Glutamatergic neuron (in vitro differentiated cells): ENCODE data around the gene MALRD1. TPM values are rescaled to one million over a fixed set of nuclear protein-coding genes. Genes with fewer than 3 reads are reported as not detected.

Source experiments
- DNase-seq: peaks from one replicate; pipeline ENCODE4 v3.0.0; 2022
- H3K27ac Mint-ChIP-seq: one replicate; pipeline ENCODE4 v1.8.0; 2020; ENCODE audit warnings: mild to moderate bottlenecking, mixed read lengths, inconsistent platforms; ENCODE audit not compliant: unreplicated experiment
- H3K27me3 Mint-ChIP-seq: one replicate; pipeline ENCODE4 v1.8.0; 2020; ENCODE audit warnings: mild to moderate bottlenecking, moderate library complexity, mixed read lengths, inconsistent platforms; ENCODE audit not compliant: unreplicated experiment
- H3K36me3 Mint-ChIP-seq: one replicate; pipeline ENCODE4 v1.8.0; 2020; ENCODE audit warnings: mild to moderate bottlenecking, mixed read lengths, inconsistent platforms; ENCODE audit not compliant: unreplicated experiment
- H3K4me1 Mint-ChIP-seq: one replicate; pipeline ENCODE4 v1.8.0; 2020; ENCODE audit warnings: mild to moderate bottlenecking, low read depth, mixed read lengths, inconsistent platforms; ENCODE audit not compliant: unreplicated experiment
- H3K4me3 Mint-ChIP-seq: one replicate; pipeline ENCODE4 v1.8.0; 2020; ENCODE audit warnings: mild to moderate bottlenecking, mixed read lengths, inconsistent platforms; ENCODE audit not compliant: unreplicated experiment
- H3K9me3 Mint-ChIP-seq: one replicate; pipeline ENCODE4 v1.8.0; 2020; ENCODE audit warnings: mild to moderate bottlenecking, moderate library complexity, mixed read lengths, inconsistent platforms; ENCODE audit not compliant: unreplicated experiment
- total RNA-seq: library from RNA; stranded (reverse); fragmentation: NEBNext Ultra II Directional; extraction: Animal tissue kit (Norgen Biotek cat#: 25700); gene quantifications from one replicate; pipeline ENCODE4 v1.2.1, GENCODE V29; 2021; ENCODE audit not compliant: unreplicated experiment
- TF ChIP-seq, protein P1 (sequence below): fragments of 200-600 bp; sonication (generic); IDR thresholded peaks from one replicate; pipeline ENCODE4 v1.5.0; 2021; ENCODE audit not compliant: partially characterized antibody, unreplicated experiment

Gene MALRD1
- total RNA-seq, 1 donor from 2014 or later, result 0.27 TPM

DNA sequence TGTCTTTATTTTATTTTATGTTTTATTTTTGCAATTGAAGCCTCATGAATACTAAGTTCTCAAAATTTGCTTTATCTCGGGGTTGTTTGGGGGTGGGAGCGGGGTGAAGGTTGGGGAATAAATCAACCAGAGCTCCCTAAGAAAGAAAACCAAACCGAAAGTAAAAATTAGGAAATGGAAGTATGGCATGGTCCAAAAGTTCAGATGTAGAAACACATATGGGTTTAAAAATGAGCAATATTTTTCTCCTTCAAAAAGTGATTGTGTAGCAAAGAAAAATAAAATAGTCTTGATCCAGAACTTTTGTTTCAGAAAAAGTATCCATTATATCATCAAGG is 590.3 kb downstream of the MALRD1 start:
- H3K4me3 Mint-ChIP-seq, result no peak overlapping the region
- H3K27me3 Mint-ChIP-seq, result no peaks in the 10 kb centered on the region
- no peak overlapping the region for H3K27ac Mint-ChIP-seq
- no peaks in the 10 kb centered on the region for H3K4me1 Mint-ChIP-seq
- no peaks in the 10 kb centered on the region for H3K9me3 Mint-ChIP-seq
- H3K36me3 Mint-ChIP-seq, result no peaks in the 10 kb centered on the region
- TF ChIP-seq, protein P1, sequence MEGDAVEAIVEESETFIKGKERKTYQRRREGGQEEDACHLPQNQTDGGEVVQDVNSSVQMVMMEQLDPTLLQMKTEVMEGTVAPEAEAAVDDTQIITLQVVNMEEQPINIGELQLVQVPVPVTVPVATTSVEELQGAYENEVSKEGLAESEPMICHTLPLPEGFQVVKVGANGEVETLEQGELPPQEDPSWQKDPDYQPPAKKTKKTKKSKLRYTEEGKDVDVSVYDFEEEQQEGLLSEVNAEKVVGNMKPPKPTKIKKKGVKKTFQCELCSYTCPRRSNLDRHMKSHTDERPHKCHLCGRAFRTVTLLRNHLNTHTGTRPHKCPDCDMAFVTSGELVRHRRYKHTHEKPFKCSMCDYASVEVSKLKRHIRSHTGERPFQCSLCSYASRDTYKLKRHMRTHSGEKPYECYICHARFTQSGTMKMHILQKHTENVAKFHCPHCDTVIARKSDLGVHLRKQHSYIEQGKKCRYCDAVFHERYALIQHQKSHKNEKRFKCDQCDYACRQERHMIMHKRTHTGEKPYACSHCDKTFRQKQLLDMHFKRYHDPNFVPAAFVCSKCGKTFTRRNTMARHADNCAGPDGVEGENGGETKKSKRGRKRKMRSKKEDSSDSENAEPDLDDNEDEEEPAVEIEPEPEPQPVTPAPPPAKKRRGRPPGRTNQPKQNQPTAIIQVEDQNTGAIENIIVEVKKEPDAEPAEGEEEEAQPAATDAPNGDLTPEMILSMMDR, result no peak
- no peak for DNase-seq

DNA sequence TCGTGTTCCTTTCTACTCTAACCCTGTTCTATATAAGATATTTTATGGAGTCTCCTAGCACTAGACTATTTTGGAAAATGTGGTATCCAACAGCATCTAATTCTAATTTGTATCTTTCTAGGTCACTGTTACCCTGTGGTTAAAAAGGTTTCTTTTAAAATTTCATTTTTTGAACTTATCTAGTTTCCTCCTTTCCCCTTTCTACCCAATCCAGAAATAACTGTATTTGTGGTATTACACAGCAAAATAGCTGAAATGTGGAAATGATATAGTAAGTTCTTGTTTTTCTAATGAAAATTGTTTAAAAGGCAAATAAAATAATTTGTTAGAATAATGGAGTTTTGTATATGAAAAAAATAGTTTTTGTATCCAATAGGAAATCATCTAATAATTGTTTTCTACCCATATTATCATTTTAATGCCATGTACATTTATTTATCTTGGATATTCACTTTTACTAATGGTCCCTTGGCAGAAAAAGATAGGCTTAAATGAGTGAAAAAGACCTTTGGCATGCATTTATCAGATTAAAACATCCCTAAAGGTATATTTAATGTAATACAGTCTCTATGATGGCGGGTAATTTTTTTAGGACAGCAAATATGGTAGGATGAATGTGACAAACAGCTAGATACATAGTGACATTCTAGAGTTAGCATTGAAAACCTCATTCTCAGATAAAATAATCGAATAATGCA is 592.1 kb downstream of the MALRD1 start:
- Mint-ChIP-seq H3K9me3 (no peaks in the 10 kb centered on the region), H3K27me3 (no peaks in the 10 kb centered on the region), H3K4me3 (no peak overlapping the region), H3K27ac (no peak overlapping the region), H3K4me1 (no peaks in the 10 kb centered on the region), H3K36me3 (no peaks in the 10 kb centered on the region)
- DNase-seq, result no peak
- TF ChIP-seq, protein P1, result no peak

DNA sequence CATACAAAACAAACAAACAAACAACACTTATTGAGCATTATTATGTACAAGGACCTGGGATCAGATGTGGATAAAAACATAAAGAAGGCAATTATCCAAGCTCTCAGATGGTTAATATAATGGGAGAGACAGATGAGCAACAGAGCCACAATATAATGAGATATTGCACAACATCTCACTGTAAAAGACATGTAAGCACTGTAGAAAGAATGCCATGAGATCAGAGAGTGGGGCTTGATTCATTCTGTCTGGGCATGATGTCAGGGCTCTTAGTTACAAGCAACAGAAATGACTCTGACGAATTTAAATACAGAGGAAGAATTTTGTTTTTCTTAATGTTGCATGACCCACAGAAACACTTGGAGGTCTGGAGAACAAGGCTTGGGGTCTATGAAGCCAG is 602.9 kb downstream of the MALRD1 start:
- TF ChIP-seq, protein P1, result no peak
- Mint-ChIP-seq H3K27ac (no peak overlapping the region), H3K4me1 (no peaks in the 10 kb centered on the region), H3K36me3 (no peaks in the 10 kb centered on the region), H3K27me3 (no peaks in the 10 kb centered on the region), H3K9me3 (no peaks in the 10 kb centered on the region), H3K4me3 (no peak overlapping the region)
- no peak for DNase-seq

DNA sequence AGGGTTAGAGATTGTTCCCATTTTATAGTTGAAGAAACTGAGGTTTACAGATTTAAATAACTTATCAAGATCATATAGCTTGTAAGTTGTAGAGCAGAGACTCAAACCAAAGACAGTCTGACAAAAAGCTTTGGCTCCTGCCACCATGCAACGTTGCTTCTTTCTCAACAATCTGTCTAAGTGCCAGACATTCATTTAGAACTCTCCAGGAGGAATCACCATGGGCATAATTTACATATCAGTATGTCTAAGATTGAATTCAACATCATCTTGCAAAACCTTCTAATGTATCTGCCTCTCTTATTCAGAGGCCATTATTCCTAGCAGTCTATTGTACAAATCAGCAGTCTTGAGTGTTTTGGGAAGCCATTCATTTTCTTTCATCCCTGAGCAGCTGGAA is 604.1 kb downstream of the MALRD1 start:
- Mint-ChIP-seq H3K4me3 (no peak overlapping the region), H3K4me1 (no peaks in the 10 kb centered on the region), H3K27me3 (no peaks in the 10 kb centered on the region), H3K36me3 (no peaks in the 10 kb centered on the region), H3K27ac (no peak overlapping the region), H3K9me3 (no peaks in the 10 kb centered on the region)
- TF ChIP-seq, protein P1, result no peak
- no peak for DNase-seq

DNA sequence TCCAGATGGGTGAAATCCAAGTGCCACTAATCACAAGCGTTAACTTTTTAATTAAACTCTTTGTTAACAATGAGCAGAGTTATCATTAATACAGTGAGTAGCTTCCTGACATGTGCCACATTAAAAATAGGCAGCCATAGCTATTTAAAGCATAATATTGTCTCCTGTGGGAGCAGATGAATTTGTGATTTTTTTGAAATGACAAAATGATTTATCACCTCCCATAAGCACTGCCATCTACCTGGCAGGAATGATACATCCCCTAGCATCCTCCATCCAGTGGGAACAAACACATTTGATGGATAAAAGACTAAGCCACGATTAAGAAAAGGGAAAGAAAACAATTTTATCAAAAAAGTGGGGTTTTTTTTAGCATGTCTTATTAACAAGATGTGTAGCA is 605.3 kb downstream of the MALRD1 start:
- Mint-ChIP-seq H3K27me3 (no peaks in the 10 kb centered on the region), H3K4me3 (no peak overlapping the region), H3K9me3 (no peaks in the 10 kb centered on the region), H3K4me1 (no peaks in the 10 kb centered on the region), H3K36me3 (no peaks in the 10 kb centered on the region), H3K27ac (no peak overlapping the region)
- TF ChIP-seq, protein P1, result no peak
- DNase-seq, result no peak
